ENCODE results near the gene TM4SF20.

GRCh38 chr2:227377467-227378351 is 1.4 kb downstream of the TM4SF20 start:
- TF ChIP-seq CTCF (conservative IDR thresholded peaks at IDR 0.05; ENCODE audit: low read length), result peak; percentile 51
- TF ChIP-seq EZH2phosphoT487 (IDR thresholded peaks at IDR 0.05; ENCODE audit: borderline replicate concordance, low read depth, low read length), result no peak

Measured in OCI-LY7 (cell line).